CD4-positive, alpha-beta T cell treated with Interleukin-4 for 4 hours (primary cell): ENCODE measurements around the gene TAS2R46.

Experiments used
- DNase-seq: peaks from one replicate; pipeline ENCODE4 v3.0.0-alpha.2; 2020

Gene TAS2R46

DNA sequence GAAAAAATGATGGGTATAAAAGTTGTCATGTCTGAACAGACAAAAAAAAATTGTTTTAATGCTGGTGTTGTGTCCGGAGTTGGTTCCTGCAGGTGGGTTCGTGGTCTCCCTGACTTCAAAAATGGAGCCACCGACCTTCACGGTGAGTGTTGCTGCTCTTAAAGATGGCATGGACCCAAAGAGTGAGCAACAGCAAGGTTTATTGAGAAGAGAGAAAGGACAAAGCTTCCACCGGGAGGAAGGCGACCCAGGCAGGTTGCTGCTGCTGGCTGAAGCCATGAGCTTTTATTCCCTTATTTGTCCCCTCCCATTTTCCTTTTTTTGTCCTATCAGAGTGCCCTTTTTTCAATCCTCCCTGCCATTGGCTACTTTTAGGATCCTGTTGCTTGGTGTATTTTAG, 30.8 kb downstream of the TAS2R46 start, which contains the start of gene TAS2R31:
Gene TAS2R31, minus strand, starts transcription at position 101 of the 400 bp plus-strand sequence. Its CDS starts 72 bp downstream, at position 29.
- DNase-seq, result no peak

DNA sequence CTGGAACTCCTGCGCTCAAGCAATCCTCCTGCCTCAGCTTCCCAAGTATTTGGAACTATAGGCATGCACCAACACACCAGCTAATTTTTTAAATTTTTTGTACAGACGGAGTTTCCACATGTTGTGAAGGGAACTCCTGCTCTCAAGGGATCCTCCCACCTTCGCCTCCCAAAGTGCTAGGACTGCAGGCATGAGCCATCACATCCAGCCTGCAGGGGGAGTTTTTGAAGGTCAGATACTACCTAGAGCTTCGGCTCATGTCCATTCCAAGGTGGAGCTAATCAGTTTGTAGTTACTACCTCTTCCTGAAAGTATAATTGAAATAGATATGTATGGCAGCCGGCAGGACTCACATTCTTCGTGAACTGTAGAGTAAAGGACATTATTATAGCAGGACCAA, 36.0 kb downstream of the TAS2R46 start:
- no peak for DNase-seq

DNA sequence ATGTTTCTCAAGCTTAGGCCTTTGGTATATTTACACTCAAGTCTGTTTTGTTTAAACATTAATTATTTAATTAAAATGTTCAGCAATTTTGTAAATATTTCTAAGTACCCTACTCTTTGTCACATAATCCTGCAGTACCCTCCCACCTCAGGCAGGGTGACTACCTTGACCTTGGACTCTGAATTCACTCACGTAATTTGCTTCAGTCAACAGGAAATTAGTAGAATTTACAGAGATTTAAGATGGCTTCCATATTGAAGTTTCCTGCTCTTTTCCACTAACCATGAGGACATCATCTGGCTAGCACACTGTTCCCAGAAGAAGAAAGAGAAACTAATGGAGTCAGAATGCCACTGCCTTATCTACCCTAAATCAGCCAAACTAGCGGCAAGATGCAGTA, 38.7 kb downstream of the TAS2R46 start:
- DNase-seq, result no peak

DNA sequence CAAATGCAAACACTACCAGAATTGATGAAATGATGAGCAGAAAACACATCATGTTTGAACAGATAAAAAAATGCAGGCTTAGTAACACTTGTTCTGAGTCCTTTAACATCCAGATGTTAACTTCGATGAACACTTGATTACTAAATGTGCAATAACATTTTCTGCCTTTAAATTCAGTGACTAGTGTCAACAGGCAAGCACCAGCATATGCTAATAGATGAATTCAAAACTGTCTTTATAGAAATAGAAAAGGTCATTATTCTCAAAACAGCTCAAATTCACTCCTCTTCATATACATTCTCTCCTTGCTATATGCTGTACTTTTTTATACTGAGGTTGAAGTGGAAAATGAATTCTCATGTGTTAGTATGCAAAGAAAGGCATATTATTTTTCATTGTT, 39.6 kb downstream of the TAS2R46 start, which contains the start of gene TAS2R19:
Gene TAS2R19, minus strand, starts transcription at position 101 of the 400 bp plus-strand sequence. Its CDS starts 49 bp downstream, at position 52.
- DNase-seq, result no peak

DNA sequence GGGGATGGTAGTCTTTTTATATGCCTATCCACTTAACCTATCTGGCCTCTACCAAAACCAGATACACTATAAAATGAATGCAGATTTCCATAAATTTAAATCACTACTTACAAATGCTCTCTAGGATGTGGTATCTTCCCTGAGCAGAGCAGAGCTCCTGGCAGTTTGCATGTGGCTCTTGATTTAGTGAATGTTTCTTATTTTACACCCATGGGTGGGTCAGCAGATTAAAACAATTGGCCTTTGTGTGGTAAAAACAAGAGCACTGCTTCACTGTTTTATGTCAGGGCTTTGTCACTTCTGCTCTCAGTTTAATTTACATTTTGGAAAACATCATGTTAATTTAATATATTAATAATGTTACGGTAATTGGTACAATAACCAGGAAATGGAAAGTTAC, 45.2 kb downstream of the TAS2R46 start:
- no peak for DNase-seq

DNA sequence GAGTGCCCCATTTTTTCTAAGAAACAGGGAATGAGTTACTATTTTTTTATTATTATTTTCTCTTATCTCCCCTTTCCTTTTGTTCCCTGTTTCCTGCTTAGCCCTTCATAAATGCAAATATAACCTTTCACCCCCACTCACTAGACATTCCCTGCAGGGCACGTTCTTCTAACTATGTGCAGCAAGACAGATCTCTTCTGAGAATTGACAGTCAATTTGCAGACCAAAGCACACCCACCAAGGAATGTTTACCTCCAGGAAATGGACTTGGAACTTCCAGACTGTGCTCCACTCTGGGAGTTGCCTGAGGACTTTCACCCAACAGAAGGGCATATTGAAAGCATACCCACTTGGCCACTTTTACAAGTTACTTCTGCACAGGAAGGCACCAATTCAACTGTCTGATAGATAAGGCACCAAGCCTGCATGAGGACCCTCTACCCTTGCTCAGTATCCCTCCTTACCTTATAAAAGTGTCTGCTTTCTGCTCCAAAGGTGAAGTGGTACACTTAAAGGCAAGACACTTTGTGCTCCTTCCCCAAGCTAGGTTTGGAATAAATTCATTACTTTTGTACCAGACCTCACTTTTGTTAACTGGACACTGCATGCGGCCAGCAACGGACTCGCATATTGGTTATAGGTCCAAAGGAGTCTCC, 46.2 kb downstream of the TAS2R46 start:
- no peak for DNase-seq

DNA sequence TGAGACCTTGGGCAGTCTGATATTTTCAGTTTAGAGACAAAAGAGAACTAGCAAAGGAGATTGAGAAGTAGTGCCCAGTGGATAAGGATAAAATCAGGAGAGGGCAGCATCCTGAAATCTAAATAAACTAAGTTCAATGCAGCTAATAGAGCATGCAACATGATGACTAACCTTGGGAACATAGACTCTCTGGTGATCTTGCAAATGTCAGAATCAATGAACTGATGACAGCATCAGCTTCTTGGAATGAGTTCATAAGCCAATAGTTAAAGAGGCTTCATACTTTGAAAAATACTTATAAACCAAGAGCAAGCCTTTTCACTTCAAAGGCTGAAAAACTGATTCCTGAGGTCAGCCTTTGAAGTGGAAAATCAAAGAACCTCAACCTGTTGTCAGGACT, 47.9 kb downstream of the TAS2R46 start:
- no peak for DNase-seq
